B cell (primary cell): ENCODE data around the gene THUMPD3. TPM values are rescaled to one million over a fixed set of nuclear protein-coding genes. Genes with fewer than 3 reads are reported as not detected.

Experiments used
- ATAC-seq: fragments of 200-7000 bp; cut with Tn5 transposase; one replicate; pipeline ENCODE4 v1.10.0; 2021; ENCODE audit warnings: low read depth, mild to moderate bottlenecking, moderate number of reproducible peaks, moderate library complexity
- CTCF ChIA-PET: fragments of 350-600 bp; sonication (Branson Sonifier 250); formaldehyde crosslinking; loops from one replicate; lab custom pipeline; 2021; ENCODE audit warnings: antibody characterized with exemption, inconsistent platforms; lab: Charles Lee
- POLR2A ChIA-PET: fragments of 350-600 bp; sonication (Branson Sonifier 250); formaldehyde crosslinking; loops from one replicate; lab custom pipeline; 2021; ENCODE audit warnings: antibody characterized with exemption; lab: Charles Lee
- DNase-seq: peaks from one replicate; pipeline ENCODE4 v3.0.0; 2013
- H2AFZ ChIP-seq: 2 replicates; pipeline ENCODE4 v1.6.1; 2012; ENCODE audit warnings: mild to moderate bottlenecking, low read depth, low read length; ENCODE audit not compliant: insufficient read depth, poor library complexity, severe bottlenecking
- H3K27ac ChIP-seq, 2 donors: 1 replicate in 1 of 2; 2 replicates in 1 of 2; pipeline ENCODE4 v1.5.1; 2012 to 2013; ENCODE audit warnings: low read length in 2 of 2, mild to moderate bottlenecking in 2 of 2, moderate library complexity in 1 of 2
- H3K27me3 ChIP-seq, 4 experiments: fragments of 200-600 bp in 1 of 4; sonication (generic) in 1 of 4; replicated peaks in 1 of 4; 1 replicate in 2 of 4; 2 replicates in 2 of 4; pipeline versions ENCODE4 v1.6.1 to v1.7.0; 2013 to 2016; ENCODE audit warnings: low read length in 3 of 4, mild to moderate bottlenecking in 2 of 4, mixed read lengths in 1 of 4, moderate library complexity in 1 of 4; ENCODE audit not compliant: insufficient read depth in 4 of 4, control insufficient read depth in 3 of 4; ENCODE audit errors: control extremely low read depth in 1 of 4
- H3K36me3 ChIP-seq, 2 experiments: replicated peaks in 1 of 2; 1 replicate in 1 of 2; 2 replicates in 1 of 2; pipeline versions ENCODE4 v1.6.1 to v1.7.1; 2013; ENCODE audit warnings: low read length in 1 of 2; ENCODE audit not compliant: insufficient read depth in 2 of 2, control insufficient read depth in 1 of 2; ENCODE audit errors: control extremely low read depth in 1 of 2, extremely low read depth in 1 of 2
- H3K4me1 ChIP-seq, 2 donors: fragments of 200-600 bp in 1 of 2; sonication (generic) in 1 of 2; 1 replicate in 1 of 2; 2 replicates in 1 of 2; pipeline versions ENCODE4 v1.5.1 to v1.6.1; 2013 to 2017; ENCODE audit warnings: low read length in 2 of 2; ENCODE audit not compliant: control insufficient read depth in 2 of 2, insufficient read depth in 2 of 2
- H3K4me2 ChIP-seq: replicated peaks from 2 replicates; pipeline ENCODE3; 2012; ENCODE audit warnings: mild to moderate bottlenecking, low read depth, low read length; ENCODE audit not compliant: poor library complexity, severe bottlenecking
- H3K4me3 ChIP-seq, 5 experiments: fragments of 200-600 bp in 1 of 5; sonication (generic) in 1 of 5; 1 replicate in 3 of 5; 2 replicates in 2 of 5; pipeline versions ENCODE4 v1.5.1 to v1.7.0; 2011 to 2016; ENCODE audit warnings: low read length in 4 of 5, mild to moderate bottlenecking in 4 of 5, low read depth in 2 of 5, control low read depth in 1 of 5, moderate library complexity in 1 of 5; ENCODE audit not compliant: insufficient read depth in 1 of 5; ENCODE audit errors: control extremely low read depth in 1 of 5, extremely low read depth in 1 of 5
- H3K79me2 ChIP-seq: fragments of 200-600 bp; sonication (generic); one replicate; pipeline ENCODE4 v1.6.0; 2016; ENCODE audit warnings: low read length; ENCODE audit not compliant: control insufficient read depth, insufficient read depth
- H3K9ac ChIP-seq: fragments of 200-600 bp; sonication (generic); 2 replicates; pipeline ENCODE4 v1.6.1; 2017; ENCODE audit warnings: mild to moderate bottlenecking, low read length, moderate library complexity
- H3K9me3 ChIP-seq, 3 donors: one replicate each; pipeline versions ENCODE4 v1.6.1 to v1.7.1; 2013; ENCODE audit warnings: low read length in 2 of 3; ENCODE audit not compliant: control insufficient read depth in 2 of 3, insufficient read depth in 1 of 3; ENCODE audit errors: control extremely low read depth in 1 of 3
- H4K20me1 ChIP-seq: 2 replicates; pipeline ENCODE4 v1.6.0; 2012; ENCODE audit warnings: mild to moderate bottlenecking, low read length; ENCODE audit not compliant: insufficient read depth, control insufficient read depth, poor library complexity, severe bottlenecking
- H3K27ac Mint-ChIP-seq: one replicate; pipeline ENCODE4 v1.8.0; 2021; ENCODE audit warnings: mixed read lengths
- H3K27me3 Mint-ChIP-seq: one replicate; pipeline ENCODE4 v1.8.0; 2021; ENCODE audit warnings: mixed read lengths
- H3K4me1 Mint-ChIP-seq: one replicate; pipeline ENCODE4 v1.8.0; 2021; ENCODE audit warnings: mixed read lengths
- H3K4me3 Mint-ChIP-seq: one replicate; pipeline ENCODE4 v1.8.0; 2021; ENCODE audit warnings: mixed read lengths
- H3K9me3 Mint-ChIP-seq: one replicate; pipeline ENCODE4 v1.8.0; 2022; ENCODE audit warnings: mixed read lengths; ENCODE audit not compliant: insufficient read depth
- EZH2 ChIP-seq: IDR thresholded peaks from 2 replicates; pipeline ENCODE4 v1.6.1; 2012; ENCODE audit warnings: borderline replicate concordance, low read depth, mild to moderate bottlenecking, moderate library complexity, low read length; ENCODE audit not compliant: insufficient read depth, poor library complexity, severe bottlenecking
- WGBS: methylation state at CpG from one replicate; pipeline ENCODE4 v1.1.5; 2013; ENCODE audit warnings: missing lambda C conversion rate; ENCODE audit not compliant: insufficient coverage; 5-methylcytosine and 5-hydroxymethylcytosine counted together
- intact Hi-C: fragments of 100-400 bp; cut with micrococcal nuclease; formaldehyde crosslinking; loops from one replicate; pipeline ENCODE4 v1.10.0; 2022
- polyA plus RNA-seq: library from polyadenylated mRNA; depleted of rRNA; stranded (reverse); fragments of >200 nt; gene quantifications from 2 replicates; pipeline ENCODE4 v1.2.3, GENCODE V29; 2012
- total RNA-seq, 2 donors: library from RNA; stranded (reverse); fragments of 120-200 nt in 1 of 2; gene quantifications; 1 replicate in 1 of 2; 2 replicates in 1 of 2; pipeline versions ENCODE4 v1.2.3 to v1.2.4, GENCODE V29; 2013 to 2022
- TF ChIP-seq, protein P1 (sequence below): fragments of 200-600 bp; IDR thresholded peaks from one replicate; pipeline ENCODE4 v1.8.0; 2022; ENCODE audit warnings: antibody characterized with exemption, mild to moderate bottlenecking

Gene THUMPD3
- total and polyA plus RNA-seq, 2 donors (not counting 1 experiment from before 2014, with no cell fraction given), result 10.1 to 32.1 TPM

DNA sequence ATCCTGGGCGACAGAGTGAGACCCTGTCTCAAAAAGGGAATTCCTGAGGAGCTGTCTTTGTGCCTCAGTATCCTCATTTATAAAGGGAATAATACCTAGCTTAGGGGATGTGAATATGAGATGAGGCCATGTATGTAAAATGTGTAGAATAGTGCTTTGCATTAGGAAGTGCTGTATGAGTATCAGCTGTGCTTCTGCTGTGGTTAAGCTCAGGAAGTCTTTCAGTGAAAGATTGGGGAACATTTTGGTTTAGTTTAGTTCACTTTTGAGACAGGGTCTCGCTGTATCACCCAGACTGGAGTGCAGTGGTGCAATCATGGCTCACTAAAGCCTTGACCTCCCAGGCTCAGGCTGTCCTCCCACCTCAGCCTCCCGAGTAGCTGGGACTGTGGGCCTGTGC lies 10.6 kb downstream of the THUMPD3 start:
- Mint-ChIP-seq H3K27ac (no peak overlapping the region), H3K9me3 (no peaks in the 10 kb centered on the region), H3K4me3 (no peak overlapping the region), H3K4me1 (peaks cover 5% of the 10 kb centered on the region), H3K27me3 (no peaks in the 10 kb centered on the region)
- no peak overlapping the region for H3K9ac ChIP-seq
- no peak overlapping the region for H3K4me3 ChIP-seq
- H3K27ac ChIP-seq, result no peak overlapping the region
- H4K20me1 ChIP-seq, result no peaks in the 10 kb centered on the region
- H3K27me3 ChIP-seq, result no peaks in the 10 kb centered on the region
- no peaks in the 10 kb centered on the region for H3K9me3 ChIP-seq
- peaks cover 0 to 5% of the 10 kb centered on the region in 2 donors for H3K4me1 ChIP-seq
- TF ChIP-seq, protein P1, sequence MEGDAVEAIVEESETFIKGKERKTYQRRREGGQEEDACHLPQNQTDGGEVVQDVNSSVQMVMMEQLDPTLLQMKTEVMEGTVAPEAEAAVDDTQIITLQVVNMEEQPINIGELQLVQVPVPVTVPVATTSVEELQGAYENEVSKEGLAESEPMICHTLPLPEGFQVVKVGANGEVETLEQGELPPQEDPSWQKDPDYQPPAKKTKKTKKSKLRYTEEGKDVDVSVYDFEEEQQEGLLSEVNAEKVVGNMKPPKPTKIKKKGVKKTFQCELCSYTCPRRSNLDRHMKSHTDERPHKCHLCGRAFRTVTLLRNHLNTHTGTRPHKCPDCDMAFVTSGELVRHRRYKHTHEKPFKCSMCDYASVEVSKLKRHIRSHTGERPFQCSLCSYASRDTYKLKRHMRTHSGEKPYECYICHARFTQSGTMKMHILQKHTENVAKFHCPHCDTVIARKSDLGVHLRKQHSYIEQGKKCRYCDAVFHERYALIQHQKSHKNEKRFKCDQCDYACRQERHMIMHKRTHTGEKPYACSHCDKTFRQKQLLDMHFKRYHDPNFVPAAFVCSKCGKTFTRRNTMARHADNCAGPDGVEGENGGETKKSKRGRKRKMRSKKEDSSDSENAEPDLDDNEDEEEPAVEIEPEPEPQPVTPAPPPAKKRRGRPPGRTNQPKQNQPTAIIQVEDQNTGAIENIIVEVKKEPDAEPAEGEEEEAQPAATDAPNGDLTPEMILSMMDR, result no peak
- no peak for TF ChIP-seq EZH2
- peaks cover 14% of the 10 kb centered on the region for H3K79me2 ChIP-seq
- intact Hi-C loops, result no loop called here
- peaks cover 28 to 67% of the 10 kb centered on the region in 2 experiments for H3K36me3 ChIP-seq
- POLR2A ChIA-PET, result interaction anchor here (0.6 kb wide), 1 partner anchor 422 kb away, joined by 3 read pairs; no protein-coding TSS in a partner anchor
- DNase-seq, result no peak
- CTCF ChIA-PET, result interaction anchor here (0.7 to 1.6 kb wide), 2 partner anchors 20 to 36 kb away, joined by 3 to 5 read pairs; no protein-coding TSS in a partner anchor
- 50% methylated on average over 2 of the region's 3 CpGs for WGBS
- no peak overlapping the region for H2AFZ ChIP-seq
- no peak for ATAC-seq
- H3K4me2 ChIP-seq, result no peak overlapping the region

DNA sequence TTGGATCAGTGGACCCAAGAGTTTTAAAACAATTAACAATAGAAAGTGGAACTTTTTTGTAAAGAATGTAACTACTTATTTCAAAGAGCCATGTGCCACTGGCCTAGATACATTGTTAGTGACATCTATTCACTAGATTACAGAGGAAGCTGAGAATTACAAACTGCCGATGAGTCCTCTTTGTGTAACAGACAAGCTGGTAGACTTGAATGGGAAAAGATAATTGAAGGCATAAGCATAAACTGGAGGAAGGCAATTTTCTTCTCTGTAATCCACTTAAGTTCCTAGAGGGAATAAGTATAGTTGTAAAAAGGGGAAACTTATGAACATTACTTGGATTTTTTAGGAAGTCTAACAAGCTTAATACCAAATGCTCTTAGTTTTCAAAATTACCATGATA lies 15.1 kb downstream of the THUMPD3 start:
- no peaks in the 10 kb centered on the region for H3K9me3 ChIP-seq
- no peaks in the 10 kb centered on the region for H4K20me1 ChIP-seq
- Mint-ChIP-seq H3K4me3 (no peak overlapping the region), H3K9me3 (no peaks in the 10 kb centered on the region), H3K4me1 (peaks cover 2% of the 10 kb centered on the region), H3K27ac (no peak overlapping the region), H3K27me3 (no peaks in the 10 kb centered on the region)
- DNase-seq (no peak), ATAC-seq (no peak)
- no CpG with 5 or more reads among the region's 1 CpG for WGBS
- H3K27ac ChIP-seq, result no peak overlapping the region
- ChIA-PET CTCF (interaction anchor here (0.6 to 1.9 kb wide), 2 partner anchors 25 to 851 kb away, joined by 4 read pairs; no protein-coding TSS in a partner anchor), POLR2A (no interaction called here)
- intact Hi-C loops, result no loop called here
- H3K4me1 ChIP-seq, result peaks cover 0 to 5% of the 10 kb centered on the region in 2 donors
- H3K4me3 ChIP-seq, result no peak overlapping the region
- no peak overlapping the region for H3K9ac ChIP-seq
- no peak overlapping the region for H2AFZ ChIP-seq
- H3K36me3 ChIP-seq, result peaks cover 17 to 70% of the 10 kb centered on the region in 2 experiments
- no peaks in the 10 kb centered on the region for H3K27me3 ChIP-seq
- H3K79me2 ChIP-seq, result peaks cover 32% of the 10 kb centered on the region
- TF ChIP-seq EZH2, result no peak
- TF ChIP-seq, protein P1, result no peak
- no peak overlapping the region for H3K4me2 ChIP-seq
